B cell (primary cell): ENCODE measurements around the gene RPL10. TPM values are rescaled to one million over a fixed set of nuclear protein-coding genes. Genes with fewer than 3 reads are reported as not detected.

Experiments
- ATAC-seq: fragments of 200-7000 bp; cut with Tn5 transposase; one replicate; pipeline ENCODE4 v1.10.0; 2021; ENCODE audit warnings: low read depth, mild to moderate bottlenecking, moderate number of reproducible peaks, moderate library complexity
- CTCF ChIA-PET: fragments of 350-600 bp; sonication (Branson Sonifier 250); formaldehyde crosslinking; loops from one replicate; lab custom pipeline; 2021; ENCODE audit warnings: antibody characterized with exemption, inconsistent platforms; lab: Charles Lee
- POLR2A ChIA-PET: fragments of 350-600 bp; sonication (Branson Sonifier 250); formaldehyde crosslinking; loops from one replicate; lab custom pipeline; 2021; ENCODE audit warnings: antibody characterized with exemption; lab: Charles Lee
- DNase-seq: peaks from one replicate; pipeline ENCODE4 v3.0.0; 2013
- H2AFZ ChIP-seq: 2 replicates; pipeline ENCODE4 v1.6.1; 2012; ENCODE audit warnings: mild to moderate bottlenecking, low read depth, low read length; ENCODE audit not compliant: insufficient read depth, poor library complexity, severe bottlenecking
- H3K27ac ChIP-seq, 2 donors: 1 replicate in 1 of 2; 2 replicates in 1 of 2; pipeline ENCODE4 v1.5.1; 2012 to 2013; ENCODE audit warnings: low read length in 2 of 2, mild to moderate bottlenecking in 2 of 2, moderate library complexity in 1 of 2
- H3K27me3 ChIP-seq, 4 experiments: fragments of 200-600 bp in 1 of 4; sonication (generic) in 1 of 4; replicated peaks in 1 of 4; 1 replicate in 2 of 4; 2 replicates in 2 of 4; pipeline versions ENCODE4 v1.6.1 to v1.7.0; 2013 to 2016; ENCODE audit warnings: low read length in 3 of 4, mild to moderate bottlenecking in 2 of 4, mixed read lengths in 1 of 4, moderate library complexity in 1 of 4; ENCODE audit not compliant: insufficient read depth in 4 of 4, control insufficient read depth in 3 of 4; ENCODE audit errors: control extremely low read depth in 1 of 4
- H3K36me3 ChIP-seq, 2 experiments: replicated peaks in 1 of 2; 1 replicate in 1 of 2; 2 replicates in 1 of 2; pipeline versions ENCODE4 v1.6.1 to v1.7.1; 2013; ENCODE audit warnings: low read length in 1 of 2; ENCODE audit not compliant: insufficient read depth in 2 of 2, control insufficient read depth in 1 of 2; ENCODE audit errors: control extremely low read depth in 1 of 2, extremely low read depth in 1 of 2
- H3K4me1 ChIP-seq, 2 donors: fragments of 200-600 bp in 1 of 2; sonication (generic) in 1 of 2; 1 replicate in 1 of 2; 2 replicates in 1 of 2; pipeline versions ENCODE4 v1.5.1 to v1.6.1; 2013 to 2017; ENCODE audit warnings: low read length in 2 of 2; ENCODE audit not compliant: control insufficient read depth in 2 of 2, insufficient read depth in 2 of 2
- H3K4me2 ChIP-seq: replicated peaks from 2 replicates; pipeline ENCODE3; 2012; ENCODE audit warnings: mild to moderate bottlenecking, low read depth, low read length; ENCODE audit not compliant: poor library complexity, severe bottlenecking
- H3K4me3 ChIP-seq, 5 experiments: fragments of 200-600 bp in 1 of 5; sonication (generic) in 1 of 5; 1 replicate in 3 of 5; 2 replicates in 2 of 5; pipeline versions ENCODE4 v1.5.1 to v1.7.0; 2011 to 2016; ENCODE audit warnings: low read length in 4 of 5, mild to moderate bottlenecking in 4 of 5, low read depth in 2 of 5, control low read depth in 1 of 5, moderate library complexity in 1 of 5; ENCODE audit not compliant: insufficient read depth in 1 of 5; ENCODE audit errors: control extremely low read depth in 1 of 5, extremely low read depth in 1 of 5
- H3K79me2 ChIP-seq: fragments of 200-600 bp; sonication (generic); one replicate; pipeline ENCODE4 v1.6.0; 2016; ENCODE audit warnings: low read length; ENCODE audit not compliant: control insufficient read depth, insufficient read depth
- H3K9ac ChIP-seq: fragments of 200-600 bp; sonication (generic); 2 replicates; pipeline ENCODE4 v1.6.1; 2017; ENCODE audit warnings: mild to moderate bottlenecking, low read length, moderate library complexity
- H3K9me3 ChIP-seq, 3 donors: one replicate each; pipeline versions ENCODE4 v1.6.1 to v1.7.1; 2013; ENCODE audit warnings: low read length in 2 of 3; ENCODE audit not compliant: control insufficient read depth in 2 of 3, insufficient read depth in 1 of 3; ENCODE audit errors: control extremely low read depth in 1 of 3
- H4K20me1 ChIP-seq: 2 replicates; pipeline ENCODE4 v1.6.0; 2012; ENCODE audit warnings: mild to moderate bottlenecking, low read length; ENCODE audit not compliant: insufficient read depth, control insufficient read depth, poor library complexity, severe bottlenecking
- H3K27ac Mint-ChIP-seq: one replicate; pipeline ENCODE4 v1.8.0; 2021; ENCODE audit warnings: mixed read lengths
- H3K27me3 Mint-ChIP-seq: one replicate; pipeline ENCODE4 v1.8.0; 2021; ENCODE audit warnings: mixed read lengths
- H3K4me1 Mint-ChIP-seq: one replicate; pipeline ENCODE4 v1.8.0; 2021; ENCODE audit warnings: mixed read lengths
- H3K4me3 Mint-ChIP-seq: one replicate; pipeline ENCODE4 v1.8.0; 2021; ENCODE audit warnings: mixed read lengths
- H3K9me3 Mint-ChIP-seq: one replicate; pipeline ENCODE4 v1.8.0; 2022; ENCODE audit warnings: mixed read lengths; ENCODE audit not compliant: insufficient read depth
- EZH2 ChIP-seq: IDR thresholded peaks from 2 replicates; pipeline ENCODE4 v1.6.1; 2012; ENCODE audit warnings: borderline replicate concordance, low read depth, mild to moderate bottlenecking, moderate library complexity, low read length; ENCODE audit not compliant: insufficient read depth, poor library complexity, severe bottlenecking
- WGBS: methylation state at CpG from one replicate; pipeline ENCODE4 v1.1.5; 2013; ENCODE audit warnings: missing lambda C conversion rate; ENCODE audit not compliant: insufficient coverage; 5-methylcytosine and 5-hydroxymethylcytosine counted together
- intact Hi-C: fragments of 100-400 bp; cut with micrococcal nuclease; formaldehyde crosslinking; loops from one replicate; pipeline ENCODE4 v1.10.0; 2022
- polyA plus RNA-seq: library from polyadenylated mRNA; depleted of rRNA; stranded (reverse); fragments of >200 nt; gene quantifications from 2 replicates; pipeline ENCODE4 v1.2.3, GENCODE V29; 2012
- total RNA-seq, 2 donors: library from RNA; stranded (reverse); fragments of 120-200 nt in 1 of 2; gene quantifications; 1 replicate in 1 of 2; 2 replicates in 1 of 2; pipeline versions ENCODE4 v1.2.3 to v1.2.4, GENCODE V29; 2013 to 2022
- TF ChIP-seq, protein P1 (sequence below): fragments of 200-600 bp; IDR thresholded peaks from one replicate; pipeline ENCODE4 v1.8.0; 2022; ENCODE audit warnings: antibody characterized with exemption, mild to moderate bottlenecking

RPL10 gene
- total and polyA plus RNA-seq, 2 donors (not counting 1 experiment from before 2014, with no cell fraction given), result 4,073 to 16,482 TPM

GRCh38 chrX:154436983-154437752 is 39.0 kb downstream of the RPL10 start, which contains the start of gene GDI1:
Gene GDI1 (plus strand): TSS chrX:154437154. CDS start chrX:154437255, 101 bp downstream.
- Histone ChIP-seq H3K9ac (peak within 1 kb of the TSS; percentile 64), H3K4me2 (peak within 1 kb of the TSS; percentile 80), H4K20me1 (peaks cover 6% of the 10 kb centered on the region), H3K4me1 (peaks cover 10 to 19% of the 10 kb centered on the region in 2 donors), H2AFZ (peak within 1 kb of the TSS; percentile 68), H3K79me2 (peaks cover 27% of the 10 kb centered on the region), H3K9me3 (no peaks in the 10 kb centered on the region), H3K27me3 (no peaks in the 10 kb centered on the region), H3K4me3 (peak within 1 kb of the TSS; percentile 9 to 65 (median 61)), H3K36me3 (peaks cover 0 to 19% of the 10 kb centered on the region in 2 experiments), H3K27ac (peak within 1 kb of the TSS; percentile 59 to 80)
- no peak for TF ChIP-seq EZH2
- TF ChIP-seq, protein P1, sequence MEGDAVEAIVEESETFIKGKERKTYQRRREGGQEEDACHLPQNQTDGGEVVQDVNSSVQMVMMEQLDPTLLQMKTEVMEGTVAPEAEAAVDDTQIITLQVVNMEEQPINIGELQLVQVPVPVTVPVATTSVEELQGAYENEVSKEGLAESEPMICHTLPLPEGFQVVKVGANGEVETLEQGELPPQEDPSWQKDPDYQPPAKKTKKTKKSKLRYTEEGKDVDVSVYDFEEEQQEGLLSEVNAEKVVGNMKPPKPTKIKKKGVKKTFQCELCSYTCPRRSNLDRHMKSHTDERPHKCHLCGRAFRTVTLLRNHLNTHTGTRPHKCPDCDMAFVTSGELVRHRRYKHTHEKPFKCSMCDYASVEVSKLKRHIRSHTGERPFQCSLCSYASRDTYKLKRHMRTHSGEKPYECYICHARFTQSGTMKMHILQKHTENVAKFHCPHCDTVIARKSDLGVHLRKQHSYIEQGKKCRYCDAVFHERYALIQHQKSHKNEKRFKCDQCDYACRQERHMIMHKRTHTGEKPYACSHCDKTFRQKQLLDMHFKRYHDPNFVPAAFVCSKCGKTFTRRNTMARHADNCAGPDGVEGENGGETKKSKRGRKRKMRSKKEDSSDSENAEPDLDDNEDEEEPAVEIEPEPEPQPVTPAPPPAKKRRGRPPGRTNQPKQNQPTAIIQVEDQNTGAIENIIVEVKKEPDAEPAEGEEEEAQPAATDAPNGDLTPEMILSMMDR, result no peak
- H3K27ac Mint-ChIP-seq, result peak within 1 kb of the TSS; percentile 92
- WGBS, result under 1% methylated on average over 59 of the region's 93 CpGs
- peaks cover 13% of the 10 kb centered on the region for H3K4me1 Mint-ChIP-seq
- no peaks in the 10 kb centered on the region for H3K9me3 Mint-ChIP-seq
- ATAC-seq (peak; percentile 69), DNase-seq (peak; percentile 85)
- intact Hi-C loops, result loop anchor here (1.0 kb wide), 1 partner anchor 9 kb away; the partner anchor contains the start of gene ATP6AP1
- no peaks in the 10 kb centered on the region for H3K27me3 Mint-ChIP-seq
- peak within 1 kb of the TSS; percentile 84 for H3K4me3 Mint-ChIP-seq
- CTCF ChIA-PET, result no interaction called here
- POLR2A ChIA-PET, result interaction anchor here (0.9 to 1.6 kb wide), 2 partner anchors 16 to 39 kb away, joined by 3 read pairs; partner anchors contain the start of gene RPL10
